Smooth muscle cell (in vitro differentiated cells): ENCODE measurements around the gene PHC2. TPM values are rescaled to one million over a fixed set of nuclear protein-coding genes. Genes with fewer than 3 reads are reported as not detected.
A peak's percentile ranks its signal among the peaks of the same experiment; 100 is the strongest.

ENCODE experiments used
- DNase-seq: peaks from one replicate; lab custom pipeline; 2025; ENCODE audit not compliant: unreplicated experiment; lab: John Stamatoyannopoulos, UW
- H2AFZ ChIP-seq: fragments of 200-600 bp; sonication (generic); 2 replicates; pipeline ENCODE4 v1.6.0; 2016; ENCODE audit warnings: antibody characterized with exemption, low read depth, mild to moderate bottlenecking
- H3F3A ChIP-seq: fragments of 200-600 bp; sonication (generic); 2 replicates; pipeline ENCODE4 v1.6.0; 2017; ENCODE audit warnings: antibody characterized with exemption, low read depth
- H3K27ac ChIP-seq: fragments of 200-600 bp; sonication (generic); 2 replicates; pipeline ENCODE4 v1.5.1; 2016; ENCODE audit warnings: low read depth, mild to moderate bottlenecking
- H3K27me3 ChIP-seq: fragments of 200-600 bp; sonication (generic); 2 replicates; pipeline ENCODE4 v1.6.1; 2016; ENCODE audit warnings: low read depth, mild to moderate bottlenecking
- H3K36me3 ChIP-seq: fragments of 200-600 bp; sonication (generic); 2 replicates; pipeline ENCODE4 v1.5.1; 2016; ENCODE audit warnings: low read depth
- H3K4me1 ChIP-seq: fragments of 200-600 bp; sonication (generic); 2 replicates; pipeline ENCODE4 v1.5.1; 2016; ENCODE audit warnings: low read depth
- H3K4me2 ChIP-seq: fragments of 200-600 bp; sonication (generic); 2 replicates; pipeline ENCODE4 v1.6.0; 2016; ENCODE audit warnings: mild to moderate bottlenecking
- H3K4me3 ChIP-seq: fragments of 200-600 bp; sonication (generic); 2 replicates; pipeline ENCODE4 v1.5.1; 2016; ENCODE audit warnings: mild to moderate bottlenecking
- H3K79me2 ChIP-seq: fragments of 200-600 bp; sonication (generic); 2 replicates; pipeline ENCODE4 v1.6.0; 2016; ENCODE audit warnings: low read depth, mild to moderate bottlenecking
- H3K9ac ChIP-seq: fragments of 200-600 bp; sonication (generic); 2 replicates; pipeline ENCODE4 v1.6.0; 2016; ENCODE audit warnings: low read depth
- H3K9me3 ChIP-seq: fragments of 200-600 bp; sonication (generic); replicated peaks from 2 replicates; pipeline ENCODE4 v1.5.1; 2016; ENCODE audit warnings: low read depth
- H4K20me1 ChIP-seq: fragments of 200-600 bp; sonication (generic); 2 replicates; pipeline ENCODE4 v1.6.0; 2016; ENCODE audit warnings: low read depth
- CTCF ChIP-seq: fragments of 200-600 bp; sonication (generic); IDR thresholded peaks from 2 replicates; pipeline ENCODE4 v1.5.1; 2017; ENCODE audit warnings: borderline replicate concordance, mild to moderate bottlenecking, antibody characterized with exemption; ENCODE audit not compliant: insufficient read depth, poor library complexity, severe bottlenecking
- WGBS: methylation state at CpG from one replicate; pipeline ENCODE4 v1.1.7; 2016; ENCODE audit warnings: low lambda C conversion rate; 5-methylcytosine and 5-hydroxymethylcytosine counted together
- polyA plus RNA-seq: library from polyadenylated mRNA; unstranded; fragments of >200 nt; fragmentation: Nextera tagmentation; extraction: Ambion mirVana; gene quantifications from 2 replicates; pipeline ENCODE4 v1.2.1, GENCODE V29; 2016
- total RNA-seq: library from RNA; depleted of rRNA; stranded (reverse); fragments of >200 nt; gene quantifications from 2 replicates; pipeline ENCODE4 v1.2.3, GENCODE V29; 2014

Gene PHC2
- total and polyA plus RNA-seq, 2 experiments from 2014 or later, result 42.4 to 109 TPM

GRCh38 chr1:33348676-33349080 lies 82.2 kb downstream of the PHC2 start:
- peaks cover 65% of the 10 kb centered on the region for H3K4me1 ChIP-seq
- no peaks in the 10 kb centered on the region for H3K36me3 ChIP-seq
- peak overlapping the region; percentile 92 for H3K9ac ChIP-seq
- H3F3A ChIP-seq, result peaks cover 27% of the 10 kb centered on the region
- H3K4me3 ChIP-seq, result peak overlapping the region; percentile 87
- no peaks in the 10 kb centered on the region for H3K27me3 ChIP-seq
- peaks cover 45% of the 10 kb centered on the region for H4K20me1 ChIP-seq
- H3K79me2 ChIP-seq, result peaks cover 59% of the 10 kb centered on the region
- 7% methylated on average over 11 of the region's 11 CpGs for WGBS
- peak overlapping the region; percentile 91 for H3K4me2 ChIP-seq
- no peak for DNase-seq
- no peak for TF ChIP-seq CTCF
- H3K9me3 ChIP-seq, result no peaks in the 10 kb centered on the region
- H2AFZ ChIP-seq, result no peak overlapping the region
- H3K27ac ChIP-seq, result peak overlapping the region; percentile 97

DNA sequence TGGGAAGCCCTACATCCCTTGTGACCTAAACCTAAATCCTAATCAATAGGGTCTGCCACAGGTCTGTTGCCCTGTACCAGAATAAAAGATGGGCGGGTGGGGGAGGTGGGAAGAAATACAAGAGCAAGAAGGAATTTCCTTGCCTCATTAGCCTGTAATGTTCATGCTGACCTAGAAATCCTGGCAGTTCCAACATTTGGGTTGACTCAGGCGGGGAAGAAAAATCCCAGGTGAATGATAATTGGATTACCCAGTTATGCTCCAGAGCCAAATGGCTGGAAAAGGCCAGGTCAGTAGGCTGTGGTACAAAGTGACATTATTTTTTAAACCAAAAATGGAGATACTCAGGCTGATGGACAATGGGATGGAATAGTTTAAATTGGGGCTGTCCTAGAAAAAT lies 82.7 kb downstream of the PHC2 start:
- Histone ChIP-seq H2AFZ (no peak overlapping the region), H4K20me1 (peaks cover 48% of the 10 kb centered on the region), H3K9ac (peak overlapping the region; percentile 92), H3K4me1 (peaks cover 69% of the 10 kb centered on the region), H3K9me3 (no peaks in the 10 kb centered on the region), H3K4me2 (peak overlapping the region; percentile 91), H3K79me2 (peaks cover 63% of the 10 kb centered on the region), H3K4me3 (peak overlapping the region; percentile 87), H3F3A (peaks cover 29% of the 10 kb centered on the region), H3K27me3 (no peaks in the 10 kb centered on the region), H3K27ac (peak overlapping the region; percentile 97), H3K36me3 (no peaks in the 10 kb centered on the region)
- 62% methylated on average over 2 of the region's 2 CpGs for WGBS
- no peak for TF ChIP-seq CTCF
- no peak for DNase-seq

DNA sequence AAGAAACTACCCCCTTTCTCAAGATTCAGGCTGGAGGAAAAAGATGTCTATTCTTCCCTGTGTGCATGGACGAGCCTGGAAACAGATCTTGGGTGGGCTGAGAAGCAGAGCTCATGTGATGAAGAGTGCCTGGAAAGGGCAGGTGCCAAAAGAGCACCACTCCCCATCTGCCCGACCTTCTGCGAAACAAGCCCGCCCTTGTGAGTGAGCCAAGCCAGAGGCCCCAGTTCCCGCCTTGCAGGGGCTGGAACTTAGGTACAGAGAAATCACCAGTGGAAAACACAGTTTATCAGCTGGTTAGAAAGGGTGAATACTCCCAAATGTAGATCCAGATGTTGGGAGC lies 83.3 kb downstream of the PHC2 start:
- Histone ChIP-seq H3K9ac (peak overlapping the region; percentile 92), H3K4me1 (peaks cover 73% of the 10 kb centered on the region), H3K4me3 (peak overlapping the region; percentile 87), H3K27me3 (no peaks in the 10 kb centered on the region), H3K4me2 (peak overlapping the region; percentile 91), H3K79me2 (peaks cover 69% of the 10 kb centered on the region), H4K20me1 (peaks cover 54% of the 10 kb centered on the region), H3K9me3 (no peaks in the 10 kb centered on the region), H2AFZ (no peak overlapping the region), H3K36me3 (no peaks in the 10 kb centered on the region), H3K27ac (peak overlapping the region; percentile 97), H3F3A (peaks cover 33% of the 10 kb centered on the region)
- 47% methylated on average over 5 of the region's 5 CpGs for WGBS
- no peak for TF ChIP-seq CTCF
- DNase-seq, result no peak

DNA sequence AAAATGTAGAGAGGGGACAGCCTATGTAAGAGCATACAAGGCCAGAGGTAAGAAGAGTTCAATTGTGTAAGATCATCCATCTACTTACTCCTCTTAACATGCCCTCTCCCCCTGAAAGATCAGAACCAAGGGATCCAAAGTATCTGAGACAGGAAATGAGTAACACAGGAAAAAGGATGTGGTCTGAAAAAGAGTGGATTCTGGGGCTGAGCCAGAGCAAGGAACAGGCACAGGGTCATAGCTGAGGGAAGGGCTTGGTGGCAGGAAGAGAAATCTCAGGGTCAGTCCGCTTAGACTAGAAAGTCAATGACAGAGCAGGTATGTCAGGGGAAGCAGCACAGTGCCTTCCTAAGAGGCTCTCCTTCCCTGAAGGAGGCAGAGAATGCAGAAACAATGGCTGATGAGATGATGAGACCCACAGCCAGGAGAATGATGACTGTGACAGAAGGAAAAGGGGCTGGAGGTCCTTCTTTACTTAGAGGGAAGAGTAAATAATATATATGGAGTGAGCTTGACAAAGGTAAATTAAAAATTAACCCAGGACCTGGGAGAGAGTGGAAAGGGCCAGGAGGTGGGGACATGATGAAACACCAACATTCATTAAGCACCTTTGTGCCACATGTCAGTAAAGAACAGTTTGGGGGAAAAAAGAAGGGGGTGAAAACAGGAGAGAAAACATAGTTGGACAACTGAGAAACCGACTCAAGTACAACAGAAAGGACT lies 83.8 kb downstream of the PHC2 start:
- H3K36me3 ChIP-seq, result no peaks in the 10 kb centered on the region
- H3K9ac ChIP-seq, result peak overlapping the region; percentile 92
- no peaks in the 10 kb centered on the region for H3K27me3 ChIP-seq
- peaks cover 72% of the 10 kb centered on the region for H3K4me1 ChIP-seq
- WGBS, result 46% methylated on average over 2 of the region's 2 CpGs
- no peak overlapping the region for H2AFZ ChIP-seq
- TF ChIP-seq CTCF, result no peak
- no peak for DNase-seq
- H3K79me2 ChIP-seq, result peaks cover 72% of the 10 kb centered on the region
- H3K4me3 ChIP-seq, result peak overlapping the region; percentile 87
- peak overlapping the region; percentile 97 for H3K27ac ChIP-seq
- H3K4me2 ChIP-seq, result peak overlapping the region; percentile 91
- H4K20me1 ChIP-seq, result peaks cover 58% of the 10 kb centered on the region
- H3F3A ChIP-seq, result peaks cover 33% of the 10 kb centered on the region
- H3K9me3 ChIP-seq, result no peaks in the 10 kb centered on the region
